Subcutaneous adipose tissue (tissue), 4 donors: ENCODE data around the gene KCTD12. TPM values are rescaled to one million over a fixed set of nuclear protein-coding genes. Genes with fewer than 3 reads are reported as not detected.

Experiments used
- CTCF ChIP-seq: fragments of 450-650 bp; IDR thresholded peaks from one replicate; pipeline ENCODE4 v1.5.1; 2016; ENCODE audit warnings: low read depth, mild to moderate bottlenecking, control low read depth, antibody characterized with exemption, moderate library complexity
- total RNA-seq, 4 donors: library from RNA; depleted of rRNA; stranded (reverse); fragments of >200 nt; gene quantifications; one replicate each; pipeline ENCODE4 v1.1.0, GENCODE V29; 2016

The KCTD12 gene
- total RNA-seq, 4 donors from 2014 or later: 114 to 211 (median 151) TPM

- TF ChIP-seq CTCF: no peak
Observed at GRCh38 chr13:76845865-76846264, 40.3 kb downstream of the KCTD12 start.

GRCh38 chr13:76845367-76845766 lies 40.8 kb downstream of the KCTD12 start:
- no peak for TF ChIP-seq CTCF

- no peak for TF ChIP-seq CTCF
Observed at GRCh38 chr13:76837801-76838200, 48.4 kb downstream of the KCTD12 start.

GRCh38 chr13:76836311-76836710 lies 49.9 kb downstream of the KCTD12 start:
- TF ChIP-seq CTCF: no peak

GRCh38 chr13:76833441-76833954 lies 52.7 kb downstream of the KCTD12 start:
- no peak for TF ChIP-seq CTCF

- TF ChIP-seq CTCF: no peak
Observed at GRCh38 chr13:76832258-76832988, 53.8 kb downstream of the KCTD12 start.

GRCh38 chr13:76830805-76831204 lies 55.4 kb downstream of the KCTD12 start:
- TF ChIP-seq CTCF: no peak

Other genes starting within 250 kb of the KCTD12 start
- not detected for gene ACOD1, start 62.1 kb upstream of the KCTD12 start, total RNA-seq
- gene CLN5, start 105.7 kb upstream of the KCTD12 start, total RNA-seq: 10 to 100 TPM; 28.8 to 42.1 (median 34.5) TPM
- gene FBXL3, start 140.8 kb upstream of the KCTD12 start, total RNA-seq: 100 to 1,000 TPM in 3 of 4 donors, 10 to 100 TPM in 1; 86.1 to 150 (median 117) TPM